ENCODE data around the gene KRTAP10-4.

GRCh38 chr21:44537930-44538911, 35.3 kb upstream of the KRTAP10-4 start:
- TF ChIP-seq CTCF (IDR thresholded peaks at IDR 0.05) (no peak), POLR2A (IDR thresholded peaks at IDR 0.05) (no peak)
